ENCODE data around the gene KIF3A.

The KIF3A gene

DNA sequence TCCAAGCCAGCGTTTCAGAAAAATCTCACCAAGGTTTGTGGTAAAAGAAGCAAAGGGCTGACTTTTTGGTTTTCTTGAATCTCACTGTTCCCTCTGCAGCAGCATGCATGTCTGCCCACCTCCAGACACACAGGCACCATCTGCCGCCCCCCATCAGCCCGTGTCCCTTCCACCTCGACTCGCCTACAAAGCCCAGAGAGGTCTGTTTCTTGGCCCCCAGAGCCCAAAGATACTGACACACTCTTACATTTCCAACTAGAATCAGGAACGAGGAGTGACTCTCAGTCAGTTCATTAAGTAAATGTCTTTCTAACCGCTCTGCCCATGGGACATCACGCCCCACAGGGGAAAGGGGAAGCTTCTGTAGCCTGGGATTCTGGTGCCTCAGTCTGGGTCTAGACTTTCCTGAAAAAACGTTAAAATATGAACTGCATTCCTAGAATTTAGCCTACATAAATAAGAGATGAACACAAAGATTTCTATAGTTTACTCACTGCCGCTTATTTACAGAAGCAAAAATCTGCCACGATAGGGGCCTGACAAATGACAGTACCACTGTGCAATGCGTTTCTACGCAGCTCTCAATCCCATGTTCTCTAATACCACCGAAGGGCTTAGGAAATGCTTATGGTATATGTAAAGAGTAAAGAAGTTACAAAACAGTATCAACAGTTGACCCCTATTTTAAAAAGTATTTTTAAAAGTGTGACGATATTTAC is 59.5 kb downstream of the KIF3A start:
- H3K9me3 ChIP-seq (ENCODE audit: control insufficient read depth, insufficient read depth, low read length) = no peaks in the 10 kb centered on the region
- H3F3A ChIP-seq (ENCODE audit: control insufficient read depth, insufficient read depth) = no peaks in the 10 kb centered on the region
- no peaks in the 10 kb centered on the region for H3K79me2 ChIP-seq (ENCODE audit: control insufficient read depth, low read length)
- no peak overlapping the region for H3K4me2 ChIP-seq (ENCODE audit: low read length)
- TF ChIP-seq EZH2phosphoT487 (IDR thresholded peaks at IDR 0.05; ENCODE audit: borderline replicate concordance, low read length) = no peak
- TF ChIP-seq, protein P1, sequence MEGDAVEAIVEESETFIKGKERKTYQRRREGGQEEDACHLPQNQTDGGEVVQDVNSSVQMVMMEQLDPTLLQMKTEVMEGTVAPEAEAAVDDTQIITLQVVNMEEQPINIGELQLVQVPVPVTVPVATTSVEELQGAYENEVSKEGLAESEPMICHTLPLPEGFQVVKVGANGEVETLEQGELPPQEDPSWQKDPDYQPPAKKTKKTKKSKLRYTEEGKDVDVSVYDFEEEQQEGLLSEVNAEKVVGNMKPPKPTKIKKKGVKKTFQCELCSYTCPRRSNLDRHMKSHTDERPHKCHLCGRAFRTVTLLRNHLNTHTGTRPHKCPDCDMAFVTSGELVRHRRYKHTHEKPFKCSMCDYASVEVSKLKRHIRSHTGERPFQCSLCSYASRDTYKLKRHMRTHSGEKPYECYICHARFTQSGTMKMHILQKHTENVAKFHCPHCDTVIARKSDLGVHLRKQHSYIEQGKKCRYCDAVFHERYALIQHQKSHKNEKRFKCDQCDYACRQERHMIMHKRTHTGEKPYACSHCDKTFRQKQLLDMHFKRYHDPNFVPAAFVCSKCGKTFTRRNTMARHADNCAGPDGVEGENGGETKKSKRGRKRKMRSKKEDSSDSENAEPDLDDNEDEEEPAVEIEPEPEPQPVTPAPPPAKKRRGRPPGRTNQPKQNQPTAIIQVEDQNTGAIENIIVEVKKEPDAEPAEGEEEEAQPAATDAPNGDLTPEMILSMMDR (IDR thresholded peaks at IDR 0.05; ENCODE audit: low read depth, low read length, poor library complexity, severe bottlenecking) = no peak
- no peaks in the 10 kb centered on the region for H4K20me1 ChIP-seq (ENCODE audit: control insufficient read depth, insufficient read depth, low read depth, low read length)
- no peaks in the 10 kb centered on the region for H3K36me3 ChIP-seq (ENCODE audit: control insufficient read depth, low read length)
- H3K9me2 ChIP-seq (replicated peaks; ENCODE audit: control insufficient read depth, low read length) = no peaks in the 10 kb centered on the region
- H3K4me3 ChIP-seq (ENCODE audit: low read length) = no peak overlapping the region
- H3K27me3 ChIP-seq (ENCODE audit: control insufficient read depth, low read length) = no peaks in the 10 kb centered on the region
- no peak overlapping the region for H3K27ac ChIP-seq (ENCODE audit: low read depth, low read length)
- H3K4me1 ChIP-seq (ENCODE audit: control insufficient read depth, low read length) = peaks cover 21% of the 10 kb centered on the region

DNA sequence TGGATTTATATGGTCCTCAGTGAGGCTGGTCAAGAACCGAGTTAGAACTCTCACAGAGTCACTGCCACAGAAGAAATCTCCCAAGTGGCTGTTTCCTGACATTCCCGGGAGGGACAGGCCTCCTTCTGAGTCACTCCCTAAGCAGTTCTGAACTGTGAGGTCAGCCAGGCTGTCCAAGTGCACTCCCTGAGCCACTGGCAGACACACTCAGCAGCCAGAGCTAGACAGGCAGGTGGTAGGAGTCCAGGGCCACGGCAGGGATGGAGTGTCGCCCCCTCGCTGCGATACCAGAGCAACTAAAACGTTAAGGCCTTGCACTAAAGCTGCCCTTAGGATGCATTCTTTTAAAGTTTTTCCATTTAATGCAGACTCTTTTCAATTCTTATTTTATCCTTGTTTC is 60.2 kb downstream of the KIF3A start:
- H3K4me3 ChIP-seq (ENCODE audit: low read length) = no peak overlapping the region
- TF ChIP-seq, protein P1 (IDR thresholded peaks at IDR 0.05; ENCODE audit: low read depth, low read length, poor library complexity, severe bottlenecking) = no peak
- no peak for TF ChIP-seq EZH2phosphoT487 (IDR thresholded peaks at IDR 0.05; ENCODE audit: borderline replicate concordance, low read length)
- H3K4me2 ChIP-seq (ENCODE audit: low read length) = no peak overlapping the region
- no peaks in the 10 kb centered on the region for H3K79me2 ChIP-seq (ENCODE audit: control insufficient read depth, low read length)
- no peaks in the 10 kb centered on the region for H3K9me3 ChIP-seq (ENCODE audit: control insufficient read depth, insufficient read depth, low read length)
- no peaks in the 10 kb centered on the region for H3K36me3 ChIP-seq (ENCODE audit: control insufficient read depth, low read length)
- no peak overlapping the region for H3K27ac ChIP-seq (ENCODE audit: low read depth, low read length)
- H3K4me1 ChIP-seq (ENCODE audit: control insufficient read depth, low read length) = peaks cover 15% of the 10 kb centered on the region
- H3K9me2 ChIP-seq (replicated peaks; ENCODE audit: control insufficient read depth, low read length) = no peaks in the 10 kb centered on the region
- H4K20me1 ChIP-seq (ENCODE audit: control insufficient read depth, insufficient read depth, low read depth, low read length) = no peaks in the 10 kb centered on the region
- no peaks in the 10 kb centered on the region for H3K27me3 ChIP-seq (ENCODE audit: control insufficient read depth, low read length)
- H3F3A ChIP-seq (ENCODE audit: control insufficient read depth, insufficient read depth) = no peaks in the 10 kb centered on the region

DNA sequence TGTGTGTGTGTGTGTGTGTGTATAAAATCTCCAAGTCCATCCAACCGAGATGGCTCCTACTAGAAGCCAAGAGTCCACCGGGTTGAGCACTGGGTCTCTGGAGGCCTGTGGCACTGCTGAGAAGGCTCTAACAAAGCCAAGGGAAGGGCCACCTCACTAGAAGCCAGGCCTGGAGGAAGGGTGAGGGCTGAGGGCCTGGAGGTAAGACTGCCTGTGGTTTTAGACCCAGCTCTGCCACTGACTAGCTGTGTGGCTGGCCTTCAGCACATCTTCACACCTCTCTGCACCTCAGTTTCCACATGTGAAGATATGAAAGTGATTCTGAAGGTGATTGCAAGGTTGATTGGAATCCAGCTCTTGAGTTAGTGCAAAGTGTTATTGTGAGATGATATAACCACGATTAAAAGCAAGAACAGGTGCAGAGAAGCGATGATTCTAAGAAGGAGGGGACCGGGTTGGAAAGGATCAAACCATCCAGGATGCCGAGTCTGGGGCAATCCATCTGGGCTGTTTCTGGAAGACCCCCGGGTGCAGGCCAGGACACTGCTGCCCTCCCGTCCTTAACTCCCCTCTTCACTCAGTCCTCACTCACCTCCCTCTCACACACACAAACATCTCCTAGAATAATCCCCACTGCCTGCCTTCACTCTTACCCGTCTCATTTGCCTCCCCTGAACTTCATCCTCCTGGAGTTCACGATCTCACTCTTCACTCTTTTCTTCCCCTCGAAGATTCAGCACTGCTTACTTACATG is 61.2 kb downstream of the KIF3A start:
- Histone ChIP-seq H3K4me2 (ENCODE audit: low read length) (no peak overlapping the region), H3K4me3 (ENCODE audit: low read length) (no peak overlapping the region), H3K4me1 (ENCODE audit: control insufficient read depth, low read length) (peaks cover 5% of the 10 kb centered on the region), H3K27ac (ENCODE audit: low read depth, low read length) (no peak overlapping the region), H3K36me3 (ENCODE audit: control insufficient read depth, low read length) (no peaks in the 10 kb centered on the region), H3F3A (ENCODE audit: control insufficient read depth, insufficient read depth) (no peaks in the 10 kb centered on the region), H4K20me1 (ENCODE audit: control insufficient read depth, insufficient read depth, low read depth, low read length) (no peaks in the 10 kb centered on the region), H3K27me3 (ENCODE audit: control insufficient read depth, low read length) (no peaks in the 10 kb centered on the region), H3K9me3 (ENCODE audit: control insufficient read depth, insufficient read depth, low read length) (no peaks in the 10 kb centered on the region), H3K9me2 (replicated peaks; ENCODE audit: control insufficient read depth, low read length) (no peaks in the 10 kb centered on the region), H3K79me2 (ENCODE audit: control insufficient read depth, low read length) (no peaks in the 10 kb centered on the region)
- TF ChIP-seq EZH2phosphoT487 (IDR thresholded peaks at IDR 0.05; ENCODE audit: borderline replicate concordance, low read length) = no peak
- TF ChIP-seq, protein P1 (IDR thresholded peaks at IDR 0.05; ENCODE audit: low read depth, low read length, poor library complexity, severe bottlenecking) = no peak
